GM23338 (cell line): Measurements from ENCODE around the gene PKNOX2. TPM values are rescaled to one million over a fixed set of nuclear protein-coding genes. Genes with fewer than 3 reads are reported as not detected.

Experiments
- ATAC-seq: fragments of 200-7000 bp; cut with Tn5 transposase; 3 replicates; pipeline ENCODE4 v1.9.1; 2020
- DNase-seq: peaks from one replicate; pipeline ENCODE4 v3.0.0-alpha.2; 2015; ENCODE audit warnings: low spot score
- H2AFZ ChIP-seq: fragments of 200-600 bp; sonication (generic); 2 replicates; pipeline ENCODE4 v1.8.0; 2016; ENCODE audit warnings: antibody characterized with exemption, mild to moderate bottlenecking, moderate library complexity
- H3F3A ChIP-seq: fragments of 200-600 bp; sonication (generic); replicated peaks from 2 replicates; pipeline ENCODE4 v1.8.0; 2017; ENCODE audit warnings: antibody characterized with exemption, mixed run types, low read depth
- H3K27ac ChIP-seq: fragments of 200-600 bp; sonication (generic); 2 replicates; pipeline ENCODE4 v1.6.1; 2016; ENCODE audit warnings: low read depth
- H3K27me3 ChIP-seq: fragments of 200-600 bp; sonication (generic); 2 replicates; pipeline ENCODE4 v1.8.0; 2016; ENCODE audit warnings: mild to moderate bottlenecking, mixed run types, moderate library complexity; ENCODE audit not compliant: insufficient read depth
- H3K36me3 ChIP-seq: fragments of 200-600 bp; sonication (generic); 2 replicates; pipeline ENCODE4 v1.8.0; 2016; ENCODE audit warnings: mild to moderate bottlenecking; ENCODE audit not compliant: insufficient read depth
- H3K4me1 ChIP-seq: fragments of 200-600 bp; sonication (generic); 2 replicates; pipeline ENCODE4 v1.8.0; 2016; ENCODE audit warnings: mild to moderate bottlenecking, moderate library complexity; ENCODE audit not compliant: insufficient read depth
- H3K4me2 ChIP-seq: fragments of 200-600 bp; sonication (generic); 2 replicates; pipeline ENCODE4 v1.7.1; 2017; ENCODE audit warnings: mixed run types
- H3K4me3 ChIP-seq: fragments of 200-600 bp; sonication (generic); 2 replicates; pipeline ENCODE4 v1.6.1; 2016; ENCODE audit warnings: mixed run types
- H3K79me2 ChIP-seq: fragments of 200-600 bp; sonication (generic); replicated peaks from 2 replicates; pipeline ENCODE4 v1.8.0; 2017; ENCODE audit warnings: mild to moderate bottlenecking; ENCODE audit not compliant: insufficient read depth
- H3K9me2 ChIP-seq: fragments of 200-600 bp; sonication (generic); 2 replicates; pipeline ENCODE4 v1.8.0; 2017; ENCODE audit not compliant: insufficient read depth
- H4K20me1 ChIP-seq: fragments of 200-600 bp; sonication (generic); replicated peaks from 2 replicates; pipeline ENCODE4 v1.8.0; 2017; ENCODE audit warnings: mild to moderate bottlenecking; ENCODE audit not compliant: insufficient read depth
- H3K27ac Mint-ChIP-seq: 2 replicates; pipeline ENCODE4 v1.8.0; 2020; ENCODE audit warnings: inconsistent platforms, mild to moderate bottlenecking, moderate library complexity, mixed read lengths
- H3K27me3 Mint-ChIP-seq: 3 replicates; pipeline ENCODE4 v1.8.0; 2022; ENCODE audit warnings: low read depth, mild to moderate bottlenecking, moderate library complexity, mixed read lengths, inconsistent platforms; ENCODE audit not compliant: insufficient read depth, poor library complexity
- H3K36me3 Mint-ChIP-seq: 3 replicates; pipeline ENCODE4 v1.8.0; 2021; ENCODE audit warnings: low read depth, mild to moderate bottlenecking, inconsistent platforms, moderate library complexity, mixed read lengths
- H3K4me1 Mint-ChIP-seq: 3 replicates; pipeline ENCODE4 v1.8.0; 2020; ENCODE audit warnings: mild to moderate bottlenecking, inconsistent platforms, mixed read lengths
- H3K4me3 Mint-ChIP-seq: 3 replicates; pipeline ENCODE4 v1.8.0; 2021; ENCODE audit warnings: moderate library complexity, mild to moderate bottlenecking, inconsistent platforms, mixed read lengths
- H3K9me3 Mint-ChIP-seq: 3 replicates; pipeline ENCODE4 v1.8.0; 2020; ENCODE audit warnings: moderate library complexity, mild to moderate bottlenecking, inconsistent platforms, mixed read lengths
- CREB1 ChIP-seq: fragments of 250-450 bp; sonication (Bioruptor Pico); IDR thresholded peaks from 2 replicates; pipeline ENCODE4 v1.5.0; 2020; ENCODE audit warnings: low read depth, mild to moderate bottlenecking, moderate library complexity
- CTCF ChIP-seq, 2 experiments: fragments of 200-600 bp in 1 of 2; sonication (generic) in 1 of 2; conservative IDR thresholded peaks; 2 replicates each; pipeline versions ENCODE4 v1.5.1 to v1.6.1; 2016 to 2017; ENCODE audit warnings: antibody characterized with exemption in 2 of 2, low read depth in 2 of 2, mild to moderate bottlenecking in 2 of 2, moderate library complexity in 1 of 2
- ETS1 ChIP-seq: IDR thresholded peaks from 2 replicates; pipeline ENCODE4 v1.6.1; 2016; ENCODE audit warnings: antibody characterized with exemption
- EZH2 ChIP-seq: fragments of 200-600 bp; sonication (generic); IDR thresholded peaks from one replicate; pipeline ENCODE4 v1.8.0; 2017; ENCODE audit warnings: antibody characterized with exemption, mild to moderate bottlenecking, low read depth; ENCODE audit not compliant: unreplicated experiment
- EZH2phosphoT487 ChIP-seq: fragments of 200-600 bp; sonication (generic); IDR thresholded peaks from one replicate; pipeline ENCODE4 v1.8.1; 2018; ENCODE audit warnings: antibody characterized with exemption; ENCODE audit not compliant: unreplicated experiment
- JUNB ChIP-seq: IDR thresholded peaks from one replicate; pipeline ENCODE4 v1.6.1; 2016; ENCODE audit warnings: antibody characterized with exemption; ENCODE audit not compliant: unreplicated experiment
- NANOG ChIP-seq: IDR thresholded peaks from 2 replicates; pipeline ENCODE4 v1.6.1; 2016; ENCODE audit warnings: antibody characterized with exemption, borderline replicate concordance
- POLR2AphosphoS5 ChIP-seq: IDR thresholded peaks from 2 replicates; pipeline ENCODE4 v1.6.1; 2016; ENCODE audit warnings: antibody characterized with exemption, low read depth
- REST ChIP-seq: IDR thresholded peaks from one replicate; pipeline ENCODE4 v1.6.1; 2018; ENCODE audit warnings: antibody characterized with exemption; ENCODE audit not compliant: unreplicated experiment
- STAT1 ChIP-seq: IDR thresholded peaks from one replicate; pipeline ENCODE4 v1.6.1; 2016; ENCODE audit warnings: antibody characterized with exemption; ENCODE audit not compliant: unreplicated experiment
- ZNF114 ChIP-seq: fragments of 250-450 bp; sonication (Bioruptor Pico); IDR thresholded peaks from 2 replicates; pipeline ENCODE4 v1.5.0; 2020; ENCODE audit warnings: mild to moderate bottlenecking, moderate library complexity
- ZNF331 ChIP-seq: fragments of 250-450 bp; sonication (Bioruptor Pico); IDR thresholded peaks from 2 replicates; pipeline ENCODE4 v1.5.0; 2020; ENCODE audit warnings: low read depth, mild to moderate bottlenecking, moderate library complexity
- ZNF462 ChIP-seq: fragments of 250-450 bp; sonication (Bioruptor Pico); IDR thresholded peaks from 2 replicates; pipeline ENCODE4 v1.5.0; 2020; ENCODE audit warnings: mild to moderate bottlenecking, moderate library complexity
- polyA plus RNA-seq: library from polyadenylated mRNA; unstranded; fragments of >200 nt; fragmentation: Nextera tagmentation; extraction: Ambion mirVana; gene quantifications from 2 replicates; pipeline ENCODE4 v1.2.1, GENCODE V29; 2016
- total RNA-seq: library from RNA; depleted of rRNA; stranded (reverse); fragments of >200 nt; shearing (Covaris generic); gene quantifications from 2 replicates; pipeline ENCODE4 v1.2.3, GENCODE V29; 2014

The PKNOX2 gene
- total and polyA plus RNA-seq, 2 experiments from 2014 or later, result 0.42 to 0.83 TPM

GRCh38 chr11:125211948-125212340 lies 47.4 kb downstream of the PKNOX2 start:
- Histone ChIP-seq H3K36me3 (no peaks in the 10 kb centered on the region), H3K4me1 (peaks cover 16% of the 10 kb centered on the region), H3K27me3 (peaks cover 8% of the 10 kb centered on the region; the same call in 1 of the 2 replicates), H3F3A (no peaks in the 10 kb centered on the region), H3K79me2 (no peaks in the 10 kb centered on the region), H3K9me2 (0 out of 2 replicates have a peak, but pooled peaks cover 7% of the 10 kb centered on the region), H3K4me2 (no peak overlapping the region), H2AFZ (no peak overlapping the region), H3K27ac (no peak overlapping the region), H4K20me1 (no peaks in the 10 kb centered on the region), H3K4me3 (no peak overlapping the region)
- DNase-seq (no peak), ATAC-seq (no peak)
- Mint-ChIP-seq H3K4me1 (peaks cover 39% of the 10 kb centered on the region), H3K27ac (no peak overlapping the region), H3K4me3 (no peak overlapping the region), H3K9me3 (no peaks in the 10 kb centered on the region), H3K27me3 (peaks cover 6% of the 10 kb centered on the region), H3K36me3 (no peaks in the 10 kb centered on the region)
- no peak for TF ChIP-seq STAT1
- TF ChIP-seq CTCF (conservative IDR thresholded peaks at IDR 0.05; ENCODE audit: low read depth in 2 of 2), result no peak
- TF ChIP-seq REST, result no peak
- no peak for TF ChIP-seq ZNF462 (CRISPR knock-in tag)
- no peak for TF ChIP-seq NANOG
- TF ChIP-seq CREB1, result no peak
- no peak for TF ChIP-seq ZNF114 (CRISPR knock-in tag)
- no peak for TF ChIP-seq EZH2
- no peak for TF ChIP-seq JUNB
- TF ChIP-seq ZNF331 (CRISPR knock-in tag), result no peak
- TF ChIP-seq EZH2phosphoT487, result no peak
- no peak for TF ChIP-seq POLR2AphosphoS5
- no peak for TF ChIP-seq ETS1
